NCI-H2171 (cell line): ENCODE measurements around the gene CRYBG1.
"Not testable (repeated sequence)": the region's sequence is repeated elsewhere in the genome, so short reads cannot be mapped to it uniquely, and the experiment has no call there.

Experiments used
- DNase-seq: peaks from one replicate; lab custom pipeline; 2025; lab: John Stamatoyannopoulos, UW

The CRYBG1 gene

DNA sequence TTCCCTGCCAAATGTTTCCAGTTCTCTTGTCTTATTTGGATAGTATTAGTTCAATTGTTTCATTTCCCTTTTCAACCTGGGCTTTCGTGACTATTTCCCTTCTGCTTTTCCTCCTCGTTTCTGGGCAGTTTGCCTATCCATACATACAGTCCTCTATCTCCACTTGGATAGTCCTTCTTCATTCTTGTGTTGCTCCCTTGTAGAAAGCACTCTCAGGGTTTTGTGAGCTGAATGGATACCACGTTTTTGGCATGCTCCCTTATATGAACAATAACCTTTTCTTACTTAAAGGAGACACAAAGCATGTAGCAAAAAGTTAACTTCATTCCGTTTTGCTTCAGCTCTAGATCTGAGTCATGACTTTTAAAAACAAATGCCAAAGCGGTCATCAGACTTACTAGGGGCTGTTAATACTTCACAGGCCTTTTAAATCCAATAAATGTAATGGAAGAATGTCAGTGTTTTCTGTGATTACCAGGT lies 16.6 kb downstream of the CRYBG1 start:
- DNase-seq: no peak

DNA sequence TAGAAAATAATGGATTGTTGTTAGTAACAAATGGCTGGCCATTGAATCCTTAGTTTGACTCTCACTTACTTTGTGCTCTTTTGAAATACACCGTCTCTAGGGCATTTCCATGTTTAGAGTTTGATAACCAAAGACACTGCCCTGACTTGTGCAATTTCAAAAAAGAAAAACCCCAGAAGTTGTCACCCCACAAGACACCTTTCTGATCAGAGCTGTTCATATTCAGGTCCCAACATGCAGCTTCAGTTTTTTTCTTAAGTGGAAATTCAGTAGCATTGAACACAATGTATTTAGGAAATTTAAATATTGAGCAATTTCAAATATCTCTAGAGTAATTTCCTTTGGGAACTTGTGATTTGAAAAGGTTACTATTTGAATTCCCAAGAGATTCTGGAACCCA lies 19.4 kb downstream of the CRYBG1 start:
- no peak for DNase-seq

DNA sequence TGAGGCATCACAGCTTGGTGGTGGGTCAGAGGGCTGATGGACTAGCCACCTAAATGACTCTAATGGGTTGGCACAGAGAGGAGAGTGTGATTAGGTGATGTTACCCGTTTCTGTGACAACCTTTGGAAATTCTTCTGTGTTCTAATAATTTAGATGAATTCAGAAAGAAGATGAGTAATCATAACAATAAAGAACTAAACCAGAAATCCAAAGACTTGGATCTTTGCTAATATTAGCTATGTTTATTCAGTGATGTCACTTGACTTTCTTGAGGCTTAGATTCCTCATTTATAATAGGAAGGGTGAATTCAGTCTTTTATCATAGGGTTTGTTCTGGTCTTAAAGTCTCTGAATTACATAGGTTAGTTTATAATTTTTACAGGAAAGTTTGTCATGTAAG lies 19.9 kb downstream of the CRYBG1 start:
- no peak for DNase-seq

DNA sequence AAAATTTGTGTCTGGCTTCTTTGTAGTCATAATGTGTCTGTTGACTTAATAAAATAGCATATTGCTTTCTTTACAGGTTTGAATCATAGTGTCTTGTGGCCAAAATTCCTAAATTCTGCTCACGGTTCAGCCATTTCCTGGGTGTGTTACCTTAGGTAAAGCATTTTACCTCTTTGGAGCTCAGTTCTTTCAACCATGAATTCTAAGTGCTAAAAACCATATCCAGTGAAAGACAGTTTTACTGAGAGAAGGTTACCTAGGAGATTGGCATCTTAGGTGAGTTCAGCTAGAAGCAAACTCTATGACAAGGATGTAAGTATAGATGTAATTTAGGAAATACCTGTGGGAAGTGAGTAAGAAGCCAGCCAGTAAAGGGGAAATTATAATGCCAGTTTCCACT lies 20.7 kb downstream of the CRYBG1 start:
- no peak for DNase-seq

DNA sequence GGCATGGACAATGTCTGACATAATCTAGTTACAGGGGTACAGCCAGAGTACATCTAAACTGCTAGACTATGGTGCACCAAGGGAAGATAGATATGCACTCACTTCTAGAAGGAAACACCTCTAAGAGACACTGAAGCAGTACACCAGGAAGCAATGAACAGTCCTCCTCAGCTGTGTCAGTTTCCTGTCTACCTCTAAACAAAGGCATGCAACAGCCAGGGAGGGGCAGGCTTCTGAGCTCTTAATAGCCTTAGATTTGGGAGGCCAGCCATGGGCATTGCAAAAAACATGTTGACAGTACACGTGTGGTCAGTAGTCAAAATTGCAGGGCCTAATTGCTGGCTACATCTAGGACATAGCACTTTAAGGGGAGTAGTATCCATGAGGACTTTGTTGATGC lies 21.4 kb downstream of the CRYBG1 start:
- DNase-seq: no peak

DNA sequence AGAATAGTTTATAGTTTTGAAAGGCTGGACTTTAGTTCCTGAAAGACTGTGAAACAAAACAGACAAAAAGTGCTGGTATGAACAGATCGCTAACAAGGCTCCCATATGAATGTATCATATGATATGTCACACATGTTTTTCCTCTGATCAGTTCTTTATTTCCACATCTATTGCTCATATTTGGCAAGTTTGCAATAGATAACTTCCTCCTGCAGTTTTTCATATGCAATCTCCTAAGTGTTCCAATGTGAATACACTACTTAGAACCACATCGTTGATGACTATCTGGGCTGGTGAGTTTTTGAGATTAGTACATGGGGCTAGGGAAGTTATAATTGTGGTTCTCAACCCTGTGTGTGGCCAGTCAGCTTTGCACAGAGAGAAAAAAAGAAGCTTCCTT lies 23.1 kb downstream of the CRYBG1 start:
- DNase-seq: no peak

DNA sequence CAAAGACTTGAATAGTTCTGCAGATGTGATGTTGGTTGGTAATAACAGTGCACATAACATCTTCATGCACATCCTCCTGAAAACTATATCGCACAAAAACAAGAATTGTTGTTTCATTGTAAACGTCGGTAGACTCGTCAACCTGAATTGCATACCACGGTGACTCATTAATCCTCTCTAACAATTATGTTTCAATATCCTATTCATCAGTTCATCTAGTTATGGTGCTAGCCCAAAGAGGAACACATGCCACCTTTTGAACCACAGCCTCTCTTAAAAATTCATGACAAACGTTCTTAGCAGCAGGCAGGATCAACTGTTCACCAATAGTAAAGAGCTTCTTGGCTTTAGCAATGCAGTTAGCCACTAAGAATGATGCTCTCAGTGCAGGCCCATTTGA lies 25.0 kb downstream of the CRYBG1 start:
- DNase-seq: no peak

DNA sequence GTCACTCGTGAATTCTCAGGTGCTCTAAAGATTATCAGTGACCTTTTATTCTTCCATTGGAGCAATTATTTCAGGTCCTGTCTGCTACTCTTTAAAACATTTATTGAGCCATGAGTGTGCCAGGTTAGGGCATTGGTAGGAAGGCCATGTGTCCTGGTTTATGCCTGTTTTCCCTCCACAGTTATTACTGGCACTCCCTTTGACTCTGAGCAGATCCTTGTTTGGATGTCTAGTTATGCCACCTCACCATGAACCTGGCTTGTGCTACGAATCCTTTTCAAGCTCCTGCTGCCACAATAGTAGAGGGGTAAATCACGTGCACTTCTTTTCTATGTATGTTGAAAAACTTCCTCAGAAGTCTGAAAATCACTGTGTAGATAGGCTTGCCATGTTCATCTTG lies 27.4 kb downstream of the CRYBG1 start:
- DNase-seq: no peak

DNA sequence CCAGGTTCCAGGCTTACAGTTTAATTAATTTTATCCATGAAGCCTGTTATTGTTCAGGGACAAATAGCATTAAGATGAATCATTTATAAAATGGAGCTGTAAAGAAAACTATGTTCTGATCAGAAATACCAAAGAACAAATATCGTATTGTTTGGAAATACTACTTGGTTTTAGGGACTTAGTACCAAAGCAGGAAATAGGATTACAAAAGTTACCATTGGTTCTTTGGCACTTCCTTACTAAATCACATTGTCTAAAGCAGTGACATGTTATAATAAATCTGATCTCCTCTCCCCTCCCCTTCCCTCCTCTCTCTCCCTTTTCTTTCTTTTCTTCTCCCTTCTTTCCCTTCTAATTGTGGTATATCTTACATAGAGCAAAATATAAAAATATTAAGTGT lies 29.6 kb downstream of the CRYBG1 start:
- no peak for DNase-seq

DNA sequence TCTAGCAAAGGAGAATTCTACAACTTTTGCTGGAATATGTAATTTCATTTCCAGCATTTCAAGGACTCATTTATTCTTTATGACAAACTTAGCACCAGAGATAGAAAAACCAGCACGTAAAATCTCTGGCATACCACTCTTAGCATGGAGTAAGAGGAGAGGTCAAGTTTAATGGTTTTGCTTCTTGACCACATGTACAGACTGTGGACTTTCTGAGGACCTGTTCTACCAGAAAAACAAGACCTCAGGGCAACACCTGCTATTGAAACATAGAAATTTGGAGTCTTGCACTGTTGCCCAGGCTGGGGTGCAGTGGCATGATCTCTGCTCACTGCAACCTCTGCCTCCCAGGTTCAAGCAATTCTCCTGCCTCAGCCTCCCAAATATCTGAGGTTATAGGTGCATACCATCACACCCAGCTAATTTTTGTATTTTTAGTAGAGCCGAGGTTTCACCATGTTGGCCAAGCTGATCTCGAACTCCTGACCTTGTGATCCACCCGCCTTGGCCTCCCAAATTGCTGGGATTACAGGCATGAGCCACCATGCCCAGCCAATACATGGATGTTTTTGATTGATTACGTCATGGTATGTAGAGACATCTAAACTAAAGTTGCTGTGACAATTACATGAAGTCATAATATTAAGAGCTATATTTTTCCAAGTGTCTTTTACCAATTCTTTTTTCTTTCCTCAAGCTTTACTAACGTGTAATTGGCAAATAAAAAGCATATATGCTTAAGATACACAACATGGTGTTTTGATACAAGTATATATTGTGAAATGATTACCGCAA lies 36.1 kb downstream of the CRYBG1 start:
- DNase-seq: no peak

DNA sequence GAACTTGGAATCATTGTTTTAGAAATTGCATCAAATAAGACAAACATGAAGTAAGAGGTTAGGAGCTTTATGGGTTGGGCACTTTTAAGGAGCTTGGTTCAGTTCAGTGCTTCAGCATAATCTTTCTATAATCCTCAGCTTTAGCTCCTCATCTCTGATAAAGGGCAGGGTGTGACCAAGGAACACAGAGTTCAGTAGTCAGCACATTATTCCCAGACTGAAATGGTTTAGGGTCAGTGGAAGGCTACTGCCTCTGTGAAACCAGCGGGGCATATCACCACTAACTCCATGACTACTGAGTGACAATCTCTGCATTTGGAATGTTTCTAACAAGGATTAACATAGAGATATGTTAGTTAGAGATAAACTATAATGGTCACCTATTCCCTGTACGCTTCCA lies 36.9 kb downstream of the CRYBG1 start:
- no peak for DNase-seq

DNA sequence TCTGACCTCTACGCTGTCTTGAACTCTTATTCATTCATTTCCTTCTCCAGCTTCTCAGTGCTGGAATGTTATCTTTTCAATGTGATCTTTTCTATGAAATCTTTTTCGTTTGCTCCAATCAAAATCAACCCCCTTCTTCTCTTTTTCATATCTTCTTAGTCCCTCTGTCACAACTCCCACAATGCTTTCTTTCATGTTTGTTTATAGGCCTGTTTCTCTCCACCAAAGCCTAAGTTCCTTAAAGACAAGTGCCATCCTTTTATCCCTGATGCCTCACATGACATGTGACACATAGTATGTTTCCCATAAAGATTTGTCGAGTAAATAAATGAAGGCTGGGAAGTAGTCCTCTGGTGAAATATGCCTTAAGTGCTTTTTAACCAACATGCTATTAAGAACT lies 38.1 kb downstream of the CRYBG1 start:
- DNase-seq: no peak

DNA sequence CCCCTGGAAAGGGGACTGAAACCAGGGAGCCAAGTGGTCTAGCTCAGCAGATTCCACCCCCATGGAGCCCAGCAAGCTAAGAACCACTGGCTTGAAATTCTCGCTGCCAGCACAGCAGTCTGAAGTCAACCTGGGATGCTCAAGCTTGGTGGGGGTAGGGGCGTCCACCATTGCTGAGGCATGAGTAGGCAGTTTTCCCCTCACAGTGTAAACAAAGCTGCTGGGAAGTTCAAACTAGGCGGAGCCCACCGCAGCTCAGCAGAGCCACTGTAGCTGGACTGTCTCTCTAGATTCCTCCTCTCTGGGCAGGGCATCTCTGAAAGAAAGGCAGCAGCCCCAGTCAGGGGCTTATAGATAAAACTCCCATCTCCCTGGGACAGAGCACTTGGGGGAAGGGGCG lies 44.5 kb downstream of the CRYBG1 start:
- not testable (repeated sequence) for DNase-seq

DNA sequence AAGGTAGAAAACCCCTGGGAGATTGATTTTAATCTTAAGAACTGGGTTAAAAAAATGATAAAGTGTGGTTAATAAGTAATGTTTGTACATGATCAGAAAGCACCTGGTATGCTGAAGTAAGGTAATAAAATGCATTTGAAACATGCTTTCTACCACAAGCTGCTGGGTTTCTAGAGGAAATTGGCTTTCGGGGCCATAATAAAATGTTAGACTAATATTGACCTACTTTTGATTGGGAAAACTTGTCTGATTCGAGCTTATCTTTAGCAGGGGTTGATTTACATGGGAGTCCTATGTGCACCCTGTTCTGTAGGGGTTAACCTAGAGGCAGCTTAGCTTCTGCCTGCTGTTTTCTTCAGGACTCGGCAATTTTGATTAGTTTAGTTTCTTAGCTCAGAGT lies 50.5 kb downstream of the CRYBG1 start:
- DNase-seq: no peak

DNA sequence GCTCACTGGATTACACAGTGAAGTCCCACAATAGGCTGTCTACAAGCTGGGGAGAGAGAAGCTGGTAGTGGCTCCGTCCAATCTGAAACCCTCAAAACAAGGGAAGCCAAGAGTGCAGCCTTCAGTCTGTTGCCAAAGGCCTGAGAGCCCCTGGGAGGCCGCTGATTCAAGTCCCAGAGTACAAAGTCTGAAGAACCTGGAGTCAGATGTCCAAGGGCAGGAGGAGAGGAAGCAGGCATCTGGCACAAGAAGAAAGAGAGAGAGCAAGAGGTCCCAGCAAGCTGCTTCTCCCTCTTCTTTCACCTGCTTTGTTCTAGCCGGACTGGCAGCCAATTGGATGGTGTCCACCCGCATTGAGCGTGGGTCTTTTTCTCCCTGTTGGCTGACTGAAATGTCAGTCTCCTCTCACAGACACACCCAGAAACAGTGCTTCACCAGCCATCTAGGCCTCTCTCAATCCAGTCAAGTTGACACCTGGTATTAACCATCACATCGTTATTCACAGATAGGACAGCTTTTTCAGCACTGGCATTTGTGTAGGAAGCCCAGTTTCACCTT lies 51.2 kb downstream of the CRYBG1 start:
- no peak for DNase-seq

DNA sequence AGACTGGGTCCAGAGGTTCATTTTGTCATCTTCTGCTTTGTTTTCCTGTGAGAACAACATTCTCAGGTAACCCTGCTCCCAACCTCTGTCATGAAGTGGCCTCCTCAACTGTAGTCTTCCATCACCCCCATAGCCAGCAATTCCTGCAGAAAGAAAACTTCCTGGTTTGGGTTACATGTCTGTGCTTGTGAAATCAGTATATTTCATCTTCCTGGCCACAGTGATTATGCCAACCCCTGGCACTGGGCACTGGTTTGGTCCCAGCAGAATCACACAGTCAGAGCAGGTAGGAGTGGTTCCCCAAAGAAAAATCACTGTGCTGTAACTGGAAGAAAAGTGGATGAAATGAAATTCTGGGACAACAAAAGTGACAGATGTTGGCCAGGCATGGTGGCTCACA lies 52.5 kb downstream of the CRYBG1 start:
- DNase-seq: no peak

DNA sequence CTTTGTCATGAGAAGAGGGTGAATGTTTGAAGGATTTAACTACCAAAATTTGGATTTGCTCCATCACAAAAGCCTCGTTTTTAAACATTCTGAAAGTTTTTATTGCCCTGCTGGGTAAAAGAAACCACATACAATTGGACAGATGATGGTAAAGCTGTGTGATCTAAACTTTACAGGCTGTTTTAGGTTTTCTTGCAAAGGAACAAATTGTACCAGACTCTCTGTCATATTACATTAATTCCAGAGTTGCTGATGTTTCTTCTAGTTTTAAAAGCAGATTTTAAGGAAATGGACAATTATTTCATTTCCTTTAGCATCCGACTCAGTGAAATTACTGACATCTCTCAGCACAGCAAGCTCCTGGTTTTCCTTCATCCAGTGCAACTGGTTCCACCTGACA lies 53.2 kb downstream of the CRYBG1 start:
- no peak for DNase-seq

DNA sequence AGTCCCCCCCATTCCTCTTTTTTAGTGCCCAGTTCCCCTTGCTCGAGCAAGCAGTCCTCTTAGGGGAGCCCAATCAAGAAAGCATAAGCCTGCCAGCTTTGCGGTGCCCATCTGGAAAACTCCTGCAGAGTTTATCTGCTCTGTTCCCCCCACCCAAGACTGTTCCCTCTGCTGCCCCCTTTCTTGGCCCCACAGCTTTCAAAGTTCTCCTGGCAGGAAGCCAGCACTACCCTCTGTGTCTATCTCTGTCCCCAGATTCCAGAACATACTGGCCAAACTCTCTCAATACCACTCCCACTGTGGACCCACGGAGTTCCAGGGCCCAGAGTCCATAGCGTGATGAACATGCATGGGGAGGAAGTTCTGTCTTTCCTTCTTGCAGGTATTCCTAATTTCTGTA lies 55.4 kb downstream of the CRYBG1 start:
- no peak for DNase-seq

DNA sequence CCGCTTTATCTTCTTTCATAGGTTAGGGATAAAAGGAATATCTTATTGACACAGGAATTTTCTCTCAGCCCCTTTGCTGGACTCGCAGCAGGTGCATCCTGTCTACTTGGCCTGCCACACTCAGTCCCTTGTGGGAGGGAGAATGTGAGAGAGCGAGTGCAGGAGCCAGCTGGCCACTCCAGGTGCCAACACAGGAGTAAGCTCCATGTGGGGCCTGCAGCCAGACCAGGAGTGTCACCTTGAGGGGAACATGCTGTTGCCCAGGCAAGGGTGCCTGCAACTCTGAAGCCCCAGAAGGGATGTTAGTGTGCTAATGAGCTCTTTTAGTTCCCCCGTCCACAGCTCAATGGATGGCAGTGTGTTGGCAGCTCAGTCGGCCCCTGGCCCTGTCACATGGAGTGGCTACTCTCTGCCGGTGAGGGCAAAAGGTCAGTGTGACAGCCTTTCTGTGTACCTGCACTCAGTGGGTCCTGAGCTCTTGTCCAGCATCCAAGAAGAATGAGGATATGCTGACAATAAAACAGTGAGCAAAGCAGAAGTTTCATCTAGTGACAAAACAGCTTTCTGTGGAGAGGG lies 57.1 kb downstream of the CRYBG1 start:
- DNase-seq: no peak

DNA sequence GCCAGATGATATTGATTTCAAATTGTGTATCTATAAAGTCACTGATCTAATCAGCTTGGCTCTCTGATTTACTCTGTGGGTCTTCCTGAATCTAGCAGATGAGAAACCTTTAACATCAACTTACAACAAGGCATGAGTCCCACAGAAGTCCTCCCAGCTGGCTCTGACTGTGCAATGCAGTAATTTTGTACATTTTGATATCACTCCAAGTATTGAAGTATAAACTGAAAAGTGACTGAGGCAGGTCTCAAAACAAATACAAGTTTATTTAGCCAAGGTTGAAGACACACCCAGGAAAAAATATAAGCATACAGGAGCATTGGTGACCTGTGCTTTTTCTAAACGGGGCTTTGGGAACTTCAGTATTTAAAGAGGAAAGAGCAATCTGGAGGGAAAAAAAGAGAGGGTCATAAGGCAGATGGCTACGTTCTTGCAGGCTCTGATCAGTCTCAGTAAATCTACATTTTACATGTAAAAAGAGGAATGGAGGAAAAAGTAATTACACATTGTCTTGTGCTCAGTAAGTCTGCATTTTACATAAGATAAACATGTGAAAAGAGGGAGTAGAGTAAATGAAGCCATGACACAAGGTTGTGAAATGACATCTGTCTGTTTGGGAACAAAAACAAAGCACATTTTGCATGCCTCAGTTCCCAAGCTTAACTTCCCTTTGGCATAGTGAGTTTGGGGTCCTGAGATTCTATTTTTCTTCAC lies 59.5 kb downstream of the CRYBG1 start:
- DNase-seq: no peak

DNA sequence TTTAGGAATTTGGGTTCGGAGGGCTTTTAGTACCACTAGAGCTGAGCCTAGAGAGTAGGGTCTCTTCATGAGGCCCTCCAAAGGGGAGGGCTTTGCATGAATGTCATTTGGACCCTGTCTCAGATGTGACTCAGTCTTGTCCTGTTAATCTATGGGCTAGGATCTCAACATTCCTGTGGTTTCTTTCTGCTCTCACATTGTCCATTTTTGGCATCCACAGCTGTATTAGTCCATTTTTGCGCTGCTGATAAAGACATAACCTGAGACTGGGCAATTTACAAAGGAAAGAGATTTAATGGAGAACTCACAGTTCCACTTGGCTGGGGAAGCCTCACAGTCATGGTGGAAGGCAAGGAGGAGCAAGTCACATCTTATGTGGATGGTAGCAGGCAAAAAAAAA lies 61.0 kb downstream of the CRYBG1 start:
- DNase-seq: no peak

DNA sequence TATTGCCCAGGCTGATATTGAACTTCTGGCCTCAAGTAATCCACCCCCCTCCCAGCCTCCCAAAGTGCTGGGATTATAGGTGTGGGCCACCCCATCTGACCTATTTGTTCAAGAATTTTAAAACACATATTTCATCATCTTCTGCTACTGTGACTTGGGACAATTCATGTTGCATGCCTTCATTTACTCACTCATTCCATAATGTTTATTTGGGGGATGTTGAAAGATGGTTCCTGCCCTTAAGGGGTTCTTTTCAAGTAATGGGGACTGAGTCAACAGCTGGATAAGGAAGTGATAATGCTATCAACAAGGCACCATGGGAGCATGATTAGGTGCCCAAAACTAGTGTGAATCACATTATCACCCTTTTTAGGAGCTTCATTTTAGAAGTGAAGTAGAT lies 62.0 kb downstream of the CRYBG1 start:
- DNase-seq: no peak

DNA sequence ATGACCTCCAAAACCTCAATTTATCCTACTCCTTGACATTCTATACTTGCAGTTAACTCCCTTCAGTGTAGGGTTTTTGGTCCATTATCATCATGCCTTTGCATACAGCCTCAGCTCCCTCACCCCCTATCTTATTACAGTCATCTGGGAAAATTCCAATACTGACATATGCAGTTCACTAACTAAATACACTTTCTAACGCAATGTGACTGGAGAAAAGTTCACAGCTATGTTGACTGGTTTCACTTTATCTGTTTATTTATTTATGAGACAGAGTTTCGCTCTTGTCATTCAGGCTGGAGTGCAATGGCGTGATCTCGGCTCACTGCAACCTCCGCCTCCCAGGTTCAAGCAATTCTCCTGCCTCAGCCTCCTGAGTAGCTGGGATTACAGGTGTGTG lies 64.9 kb downstream of the CRYBG1 start:
- no peak for DNase-seq
